ENCODE results near the gene ANO7.

- TF ChIP-seq CTCF (IDR thresholded peaks at IDR 0.05) (no peak), GABPA (IDR thresholded peaks at IDR 0.05; ENCODE audit: low read depth) (no peak), REST (IDR thresholded peaks at IDR 0.05; ENCODE audit: low read depth, low read length) (no peak), POLR2AphosphoS5 (IDR thresholded peaks at IDR 0.05; ENCODE audit: low read depth, low read length) (no peak), MXI1 (IDR thresholded peaks at IDR 0.05; ENCODE audit: low read depth, low read length) (no peak)
Measured at GRCh38 chr2:241225983-241226382, 37.5 kb downstream of the ANO7 start.

All from SK-N-SH (cell line).